Endothelial cell of umbilical vein (primary cell): ENCODE measurements around the gene LLGL2. TPM values are rescaled to one million over a fixed set of nuclear protein-coding genes. Genes with fewer than 3 reads are reported as not detected.

Experiments used
- BruUV-seq: library from RNA; stranded (reverse); fragments of 400-500 nt; replicated peaks from 2 replicates; lab custom pipeline; 2021; lab: Mats Ljungman, UMichigan
- CTCF ChIA-PET: fragments of 300-600, 350-600 bp; sonication (Branson Sonifier 250); formaldehyde crosslinking; loops from one replicate; lab custom pipeline; 2021; ENCODE audit warnings: antibody characterized with exemption, inconsistent platforms; lab: Charles Lee
- POLR2A ChIA-PET: fragments of 300-600, 350-600 bp; sonication (Branson Sonifier 250); formaldehyde crosslinking; loops from one replicate; lab custom pipeline; 2021; ENCODE audit warnings: antibody characterized with exemption, inconsistent platforms; lab: Charles Lee
- DNase-seq: peaks from one replicate; pipeline ENCODE4 v3.0.0-alpha.2; 2011; ENCODE audit warnings: low read depth, low spot score
- FAIRE-seq: peaks from 2 replicates; lab custom pipeline; 2011; peaks lifted over from hg19 to GRCh38; lab: Jason Lieb, UNC
- H2AFZ ChIP-seq: 2 replicates; pipeline ENCODE4 v1.6.0; 2012; ENCODE audit warnings: low read depth, low read length, control low read depth, inconsistent platforms
- H3K27ac ChIP-seq: 2 replicates; pipeline ENCODE4 v1.5.1; 2011; ENCODE audit warnings: low read depth, mild to moderate bottlenecking, control low read depth, low read length, moderate library complexity; ENCODE audit not compliant: insufficient read depth
- H3K27me3 ChIP-seq, 2 experiments: 2 replicates each; pipeline versions ENCODE4 v1.6.0 to v1.6.1; 2011; ENCODE audit warnings: low read length in 2 of 2, mixed read lengths in 1 of 2; ENCODE audit not compliant: control insufficient read depth in 2 of 2, insufficient read depth in 2 of 2
- H3K36me3 ChIP-seq, 2 experiments: 2 replicates in 1 of 2; 3 replicates in 1 of 2; pipeline ENCODE4 v1.5.1; 2011; ENCODE audit warnings: low read length in 2 of 2, mild to moderate bottlenecking in 1 of 2, moderate library complexity in 1 of 2; ENCODE audit not compliant: control insufficient read depth in 2 of 2, insufficient read depth in 2 of 2; ENCODE audit errors: extremely low read depth in 1 of 2
- H3K4me1 ChIP-seq: 3 replicates; pipeline ENCODE4 v1.5.1; 2011; ENCODE audit warnings: mild to moderate bottlenecking, low read length; ENCODE audit not compliant: control insufficient read depth, insufficient read depth; ENCODE audit errors: extremely low read depth
- H3K4me2 ChIP-seq: 2 replicates; pipeline ENCODE4 v1.6.1; 2011; ENCODE audit warnings: low read length, control low read depth, mixed read lengths; ENCODE audit not compliant: insufficient read depth
- H3K4me3 ChIP-seq, 3 experiments: fragments of 200-600 bp in 1 of 3; sonication (generic), shearing (Covaris generic) in 1 of 3; replicated peaks in 1 of 3; 2 replicates each; pipeline ENCODE4 v1.5.1; 2011 to 2016; ENCODE audit warnings: control low read depth in 3 of 3, low read length in 3 of 3, mild to moderate bottlenecking in 2 of 3, inconsistent platforms in 1 of 3, low read depth in 1 of 3, moderate library complexity in 1 of 3; ENCODE audit not compliant: insufficient read depth in 1 of 3
- H3K79me2 ChIP-seq: 2 replicates; pipeline ENCODE4 v1.6.0; 2012; ENCODE audit warnings: low read length, inconsistent platforms; ENCODE audit not compliant: control insufficient read depth, insufficient read depth
- H3K9ac ChIP-seq: replicated peaks from 2 replicates; pipeline ENCODE3; 2011; ENCODE audit warnings: low read length, control low read depth; ENCODE audit not compliant: insufficient read depth; ENCODE audit errors: extremely low read depth
- H3K9me1 ChIP-seq: replicated peaks from 3 replicates; pipeline ENCODE4 v1.6.0; 2011; ENCODE audit warnings: mild to moderate bottlenecking, low read length; ENCODE audit not compliant: control insufficient read depth, insufficient read depth; ENCODE audit errors: extremely low read depth
- H3K9me3 ChIP-seq: replicated peaks from 2 replicates; pipeline ENCODE4 v1.5.1; 2012; ENCODE audit warnings: low read length, inconsistent platforms; ENCODE audit not compliant: control insufficient read depth, insufficient read depth
- H4K20me1 ChIP-seq: replicated peaks from 2 replicates; pipeline ENCODE3; 2011; ENCODE audit warnings: mild to moderate bottlenecking, low read length; ENCODE audit not compliant: control insufficient read depth, insufficient read depth; ENCODE audit errors: extremely low read depth
- EZH2 ChIP-seq: IDR thresholded peaks from 2 replicates; pipeline ENCODE4 v1.6.1; 2012; ENCODE audit warnings: borderline replicate concordance, low read depth, mild to moderate bottlenecking, moderate library complexity, low read length, inconsistent platforms; ENCODE audit not compliant: severe bottlenecking
- FOS ChIP-seq: IDR thresholded peaks from 2 replicates; pipeline ENCODE4 v1.6.1; 2011; ENCODE audit warnings: mild to moderate bottlenecking, low read length, moderate library complexity, borderline replicate concordance; ENCODE audit not compliant: insufficient read depth
- GATA2 ChIP-seq: IDR thresholded peaks from 2 replicates; pipeline ENCODE4 v1.7.0; 2011; ENCODE audit warnings: low read depth, mild to moderate bottlenecking, moderate library complexity, mixed read lengths, low read length; ENCODE audit not compliant: insufficient read length, insufficient read depth
- JUN ChIP-seq: IDR thresholded peaks from 2 replicates; pipeline ENCODE4 v1.6.1; 2011; ENCODE audit warnings: borderline replicate concordance, low read depth; ENCODE audit not compliant: insufficient read length, insufficient read depth
- MYC ChIP-seq: IDR thresholded peaks from one replicate; pipeline ENCODE4 v1.6.1; 2011; ENCODE audit warnings: mild to moderate bottlenecking, low read depth, low read length
- POLR2A ChIP-seq: IDR thresholded peaks from 2 replicates; pipeline ENCODE4 v1.6.1; 2012; ENCODE audit warnings: low read depth, mild to moderate bottlenecking, control low read depth, low read length
- POLR2AphosphoS5 ChIP-seq: IDR thresholded peaks from 2 replicates; pipeline ENCODE4 v1.6.1; 2012; ENCODE audit warnings: low read depth, mild to moderate bottlenecking, control low read depth, low read length, moderate library complexity; ENCODE audit not compliant: insufficient read depth
- dilution Hi-C: fragments of 300-500 bp; cut with MboI; formaldehyde crosslinking; loops from one replicate; pipeline ENCODE4 v1.15.0; 2019; ENCODE audit warnings: low sequenced_read_pairs; ENCODE audit not compliant: extremely low pct_ligation_motif_present
- intact Hi-C: fragments of 100-400 bp; cut with micrococcal nuclease; formaldehyde crosslinking; loops from one replicate; pipeline ENCODE4 v1.10.0; 2022
- polyA plus RNA-seq, 4 experiments: library from polyadenylated mRNA; depleted of rRNA in 3 of 4; stranded (reverse) in 3 of 4; unstranded in 1 of 4; fragments of >200 nt; gene quantifications; 2 replicates each; pipeline versions ENCODE4 v1.2.1 to v1.2.3, GENCODE V29; 2011 to 2012; ENCODE audit warnings: missing spikeins in 1 of 4
- total RNA-seq: library from RNA; stranded (reverse); gene quantifications from 2 replicates; pipeline ENCODE4 v1.2.3, GENCODE V29; 2021
- TF ChIP-seq, protein P1 (sequence below), 2 donors: IDR thresholded peaks; 1 replicate in 1 of 2; 2 replicates in 1 of 2; pipeline ENCODE4 v1.5.1; 2011; ENCODE audit warnings: low read length in 2 of 2, mild to moderate bottlenecking in 2 of 2, moderate library complexity in 2 of 2, control low read depth in 1 of 2, inconsistent platforms in 1 of 2, low read depth in 1 of 2; ENCODE audit not compliant: insufficient read depth in 1 of 2; ENCODE audit errors: extremely low read depth in 1 of 2
- TF ChIP-seq, protein P2 (sequence below): IDR thresholded peaks from 2 replicates; pipeline ENCODE4 v1.6.1; 2011; ENCODE audit not compliant: insufficient read depth, insufficient read length

Gene LLGL2
- total and polyA plus RNA-seq, 2 donors (not counting 3 experiments of a cell fraction or from before 2014, with no cell fraction given), result 5.3 to 5.4 TPM

DNA sequence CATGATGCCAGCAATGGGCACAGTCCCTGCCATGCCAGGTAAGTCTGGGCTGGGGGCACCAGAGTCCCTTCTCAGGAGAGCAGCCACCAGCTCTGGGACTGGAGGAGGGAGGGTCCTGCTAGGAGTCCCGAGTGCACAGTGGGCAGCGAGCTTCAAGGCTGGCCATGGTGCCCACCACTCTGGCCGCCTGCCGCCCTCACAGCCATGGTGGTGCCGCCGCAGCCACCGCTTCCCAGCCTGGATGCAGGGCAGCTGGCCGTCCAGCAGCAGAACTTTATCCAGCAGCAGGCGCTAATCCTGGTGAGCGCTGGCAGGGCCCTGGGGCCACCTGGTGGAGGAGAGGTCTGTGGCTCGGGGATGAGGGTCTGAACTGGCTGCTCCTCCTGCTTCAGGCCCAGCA is 89.8 kb downstream of the LLGL2 start:
- H3K27ac ChIP-seq, result no peak overlapping the region
- TF ChIP-seq POLR2A (no peak), EZH2 (no peak), GATA2 (no peak), FOS (no peak), JUN (no peak), MYC (no peak), POLR2AphosphoS5 (no peak)
- TF ChIP-seq, protein P1, sequence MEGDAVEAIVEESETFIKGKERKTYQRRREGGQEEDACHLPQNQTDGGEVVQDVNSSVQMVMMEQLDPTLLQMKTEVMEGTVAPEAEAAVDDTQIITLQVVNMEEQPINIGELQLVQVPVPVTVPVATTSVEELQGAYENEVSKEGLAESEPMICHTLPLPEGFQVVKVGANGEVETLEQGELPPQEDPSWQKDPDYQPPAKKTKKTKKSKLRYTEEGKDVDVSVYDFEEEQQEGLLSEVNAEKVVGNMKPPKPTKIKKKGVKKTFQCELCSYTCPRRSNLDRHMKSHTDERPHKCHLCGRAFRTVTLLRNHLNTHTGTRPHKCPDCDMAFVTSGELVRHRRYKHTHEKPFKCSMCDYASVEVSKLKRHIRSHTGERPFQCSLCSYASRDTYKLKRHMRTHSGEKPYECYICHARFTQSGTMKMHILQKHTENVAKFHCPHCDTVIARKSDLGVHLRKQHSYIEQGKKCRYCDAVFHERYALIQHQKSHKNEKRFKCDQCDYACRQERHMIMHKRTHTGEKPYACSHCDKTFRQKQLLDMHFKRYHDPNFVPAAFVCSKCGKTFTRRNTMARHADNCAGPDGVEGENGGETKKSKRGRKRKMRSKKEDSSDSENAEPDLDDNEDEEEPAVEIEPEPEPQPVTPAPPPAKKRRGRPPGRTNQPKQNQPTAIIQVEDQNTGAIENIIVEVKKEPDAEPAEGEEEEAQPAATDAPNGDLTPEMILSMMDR (IDR thresholded peaks at IDR 0.05; ENCODE audit: extremely low read depth in 1 of 2, insufficient read depth in 1 of 2, low read depth in 1 of 2, low read length in 2 of 2), result no peak
- TF ChIP-seq, protein P2, sequence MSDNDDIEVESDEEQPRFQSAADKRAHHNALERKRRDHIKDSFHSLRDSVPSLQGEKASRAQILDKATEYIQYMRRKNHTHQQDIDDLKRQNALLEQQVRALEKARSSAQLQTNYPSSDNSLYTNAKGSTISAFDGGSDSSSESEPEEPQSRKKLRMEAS, result no peak
- H3K79me2 ChIP-seq, result no peaks in the 10 kb centered on the region
- no peak overlapping the region for H3K4me2 ChIP-seq
- ChIA-PET POLR2A (no interaction called here), CTCF (interaction anchor here (1.0 to 9.8 kb wide), 3 partner anchors 10 to 19 kb away, joined by 6 to 65 read pairs (median 10); partner anchors contain the start of gene SMIM5)
- no peaks in the 10 kb centered on the region for H3K27me3 ChIP-seq
- DNase-seq (no peak), FAIRE-seq (no peak)
- H3K9me3 ChIP-seq, result no peaks in the 10 kb centered on the region
- no TSS peak for BruUV-seq
- intact Hi-C loops, result no loop called here
- no peak overlapping the region for H3K4me3 ChIP-seq
- H3K4me1 ChIP-seq, result no peaks in the 10 kb centered on the region
- dilution Hi-C loops, result no loop called here
- H4K20me1 ChIP-seq, result no peaks in the 10 kb centered on the region
- no peak overlapping the region for H2AFZ ChIP-seq
- H3K36me3 ChIP-seq, result no peaks in the 10 kb centered on the region
- no peaks in the 10 kb centered on the region for H3K9me1 ChIP-seq
- H3K9ac ChIP-seq, result no peak overlapping the region
